Stomach (tissue), 4 donors: ENCODE results near the gene XPC.

Source experiments
- CTCF ChIP-seq, 7 experiments: fragments of 450-650 bp in 4 of 7; fragments of 200-600 bp in 3 of 7; sonication (generic) in 3 of 7; IDR thresholded peaks; one replicate each; pipeline ENCODE4 v1.5.1; 2016 to 2019; ENCODE audit warnings: antibody characterized with exemption in 7 of 7, control low read depth in 2 of 7, mild to moderate bottlenecking in 1 of 7
- POLR2AphosphoS5 ChIP-seq, 3 donors: sonication (generic); formaldehyde crosslinking; IDR thresholded peaks; one replicate each; pipeline ENCODE4 v1.6.1; 2016; ENCODE audit warnings: antibody characterized with exemption in 3 of 3

DNA sequence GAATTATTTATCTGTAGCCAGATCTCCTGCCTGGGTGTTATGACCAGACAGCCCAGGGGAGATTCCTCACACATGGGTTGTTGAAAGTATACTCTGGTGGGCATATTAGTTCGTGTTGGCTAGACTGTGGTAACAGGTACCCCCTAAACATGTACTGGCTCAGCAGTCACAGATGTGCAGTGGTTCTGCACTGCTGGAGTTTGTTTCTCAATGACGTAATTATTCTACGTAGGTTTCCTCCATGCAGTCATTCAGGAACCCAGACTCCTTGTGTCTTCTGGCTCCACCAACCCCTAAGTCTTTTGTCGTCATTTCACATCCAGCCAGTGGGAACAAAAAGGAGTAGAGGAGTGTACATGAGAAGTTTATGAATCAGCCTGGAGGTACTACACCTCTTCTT lies 16.5 kb upstream of the XPC start:
- TF ChIP-seq CTCF (IDR thresholded peaks at IDR 0.05) (no peak), POLR2AphosphoS5 (IDR thresholded peaks at IDR 0.05) (no peak)
